Fibroblast of skin of left quadriceps (primary cell): ENCODE measurements around the gene SYT1.

ENCODE experiments used
- DNase-seq, 2 experiments: peaks; one replicate each; pipeline ENCODE4 v3.0.0-alpha.2; 2013; ENCODE audit warnings: low read depth in 2 of 2

Gene SYT1

GRCh38 chr12:79056775-79057174, 192.2 kb downstream of the SYT1 start:
- peak; percentile 42 to 43 for DNase-seq

GRCh38 chr12:79057540-79057939, 193.0 kb downstream of the SYT1 start:
- DNase-seq: no peak

GRCh38 chr12:79058342-79058741, 193.8 kb downstream of the SYT1 start:
- DNase-seq: peak; percentile 25 to 26

- no peak for DNase-seq
These were observed 195.0 kb downstream of the SYT1 start for GRCh38 chr12:79059557-79059956.

GRCh38 chr12:79063258-79063657, 198.7 kb downstream of the SYT1 start:
- no peak for DNase-seq

- no peak for DNase-seq
These were observed 203.4 kb downstream of the SYT1 start for GRCh38 chr12:79067977-79068376.

GRCh38 chr12:79069009-79069408, 204.4 kb downstream of the SYT1 start:
- DNase-seq: no peak

GRCh38 chr12:79071498-79071897, 206.9 kb downstream of the SYT1 start:
- no peak for DNase-seq

GRCh38 chr12:79073506-79073905, 208.9 kb downstream of the SYT1 start:
- no peak for DNase-seq

GRCh38 chr12:79082595-79082994, 218.0 kb downstream of the SYT1 start:
- no peak for DNase-seq

GRCh38 chr12:79083181-79083580, 218.6 kb downstream of the SYT1 start:
- no peak for DNase-seq

- no peak for DNase-seq
These were observed 220.6 kb downstream of the SYT1 start for GRCh38 chr12:79085106-79085682.

- no peak for DNase-seq
These were observed 222.1 kb downstream of the SYT1 start for GRCh38 chr12:79086541-79087296.

GRCh38 chr12:79098530-79098929, 234.0 kb downstream of the SYT1 start:
- DNase-seq: peak in 1 of 2 experiments; percentile 3

- DNase-seq: no peak
These were observed 244.4 kb downstream of the SYT1 start for GRCh38 chr12:79108962-79109361.

GRCh38 chr12:79114896-79115295, 250.3 kb downstream of the SYT1 start:
- no peak for DNase-seq

GRCh38 chr12:79115743-79116142, 251.2 kb downstream of the SYT1 start:
- DNase-seq: no peak

GRCh38 chr12:79119796-79120195, 255.2 kb downstream of the SYT1 start:
- DNase-seq: no peak

GRCh38 chr12:79121486-79121885, 256.9 kb downstream of the SYT1 start:
- DNase-seq: no peak

GRCh38 chr12:79124385-79124784, 259.8 kb downstream of the SYT1 start:
- DNase-seq: no peak

- no peak for DNase-seq
These were observed 260.8 kb downstream of the SYT1 start for GRCh38 chr12:79125358-79125757.

GRCh38 chr12:79127271-79127751, 262.7 kb downstream of the SYT1 start:
- peak; percentile 80 to 84 for DNase-seq

- no peak for DNase-seq
These were observed 264.4 kb downstream of the SYT1 start for GRCh38 chr12:79128956-79129355.
